ENCODE measurements around the gene S1PR3. TPM values are rescaled to one million over a fixed set of nuclear protein-coding genes. Genes with fewer than 3 reads are reported as not detected.

S1PR3 gene
- total and polyA plus RNA-seq, 4 donors, result 21.2 to 33.2 (median 23.8) TPM

DNA sequence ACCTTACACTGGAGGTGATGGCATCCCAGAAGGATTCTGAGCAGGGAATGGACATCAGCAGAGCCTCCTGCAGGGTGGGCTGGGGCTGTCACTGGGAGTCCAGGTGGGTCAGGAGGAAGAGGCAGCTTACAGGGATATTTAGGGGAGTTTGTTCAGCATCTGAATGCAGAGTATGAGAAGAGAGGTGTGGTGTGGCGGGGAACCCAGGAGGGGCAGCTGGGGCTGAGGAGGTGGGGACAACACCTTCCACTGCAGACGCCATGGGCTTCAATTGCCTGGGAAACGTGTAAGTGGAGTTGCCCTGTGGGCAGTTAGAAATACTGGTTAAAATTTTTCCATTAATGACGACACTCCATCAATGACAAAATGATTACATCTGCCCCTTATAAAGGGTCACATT lies 33.5 kb downstream of the S1PR3 start:
- no peak for DNase-seq (ENCODE audit: low read depth in 4 of 6, low spot score in 6 of 6)
- WGBS (ENCODE audit: insufficient coverage), result no CpG with 5 or more reads among the region's 4 CpGs
- H3K9me3 ChIP-seq (ENCODE audit: control insufficient read depth, insufficient read depth, low read length), result peaks cover 4% of the 10 kb centered on the region
- no peaks in the 10 kb centered on the region for H3K27me3 ChIP-seq (ENCODE audit: control insufficient read depth, insufficient read depth, low read length)
- no peak overlapping the region for H3K27ac ChIP-seq (ENCODE audit: low read depth, low read length)
- peaks cover 17% of the 10 kb centered on the region for H3K36me3 ChIP-seq (ENCODE audit: control insufficient read depth, insufficient read depth, low read length)
- no peak overlapping the region for H3K4me3 ChIP-seq (ENCODE audit: low read depth, low read length)
- no peaks in the 10 kb centered on the region for H3K4me1 ChIP-seq (ENCODE audit: control insufficient read depth, insufficient read depth, low read length)

DNA sequence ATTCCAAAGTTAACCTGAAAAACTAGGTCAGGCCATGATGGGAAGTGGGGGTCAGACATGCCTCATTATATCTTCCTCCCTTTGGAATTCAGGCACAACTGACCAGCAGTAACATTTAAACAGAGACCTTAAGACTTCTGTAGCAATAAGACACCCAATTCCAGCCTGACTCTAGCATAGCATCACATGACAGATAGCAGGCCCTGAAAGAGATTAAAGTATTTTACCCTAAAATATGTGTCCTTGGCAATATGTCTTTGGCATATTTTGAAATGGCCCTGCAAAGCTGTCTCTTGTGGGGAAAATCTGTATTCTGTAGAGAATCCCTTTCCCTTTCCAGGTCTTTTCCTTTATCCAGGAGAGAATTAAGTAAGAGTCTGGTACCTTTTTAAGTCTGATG lies 34.3 kb downstream of the S1PR3 start:
- H3K27ac ChIP-seq (ENCODE audit: low read depth, low read length), result no peak overlapping the region
- peaks cover 5% of the 10 kb centered on the region for H3K9me3 ChIP-seq (ENCODE audit: control insufficient read depth, insufficient read depth, low read length)
- no peaks in the 10 kb centered on the region for H3K4me1 ChIP-seq (ENCODE audit: control insufficient read depth, insufficient read depth, low read length)
- no peak for DNase-seq (ENCODE audit: low read depth in 4 of 6, low spot score in 6 of 6)
- H3K27me3 ChIP-seq (ENCODE audit: control insufficient read depth, insufficient read depth, low read length), result no peaks in the 10 kb centered on the region
- peaks cover 11% of the 10 kb centered on the region for H3K36me3 ChIP-seq (ENCODE audit: control insufficient read depth, insufficient read depth, low read length)
- H3K4me3 ChIP-seq (ENCODE audit: low read depth, low read length), result no peak overlapping the region

DNA sequence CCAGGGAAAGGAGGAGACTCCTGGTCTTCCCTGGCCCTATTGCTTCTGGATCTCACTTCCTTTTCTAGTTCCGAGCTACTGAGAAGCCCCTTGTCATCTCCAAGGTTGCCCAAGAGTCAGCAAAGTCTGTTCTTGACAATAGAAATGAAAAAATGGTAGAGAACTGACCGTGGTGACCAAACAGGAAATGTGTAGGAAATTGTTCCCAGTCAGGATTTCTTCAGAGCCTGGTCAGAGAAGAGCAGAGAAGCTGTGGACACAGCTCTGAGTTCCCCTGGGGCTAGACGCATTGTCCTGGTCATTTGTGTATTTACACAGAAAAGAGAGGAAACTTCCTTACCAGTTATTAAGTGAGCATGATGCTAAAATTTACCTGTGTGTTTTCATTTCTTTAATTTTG lies 35.6 kb downstream of the S1PR3 start:
- DNase-seq (ENCODE audit: low read depth in 4 of 6, low spot score in 6 of 6), result no peak
- WGBS (ENCODE audit: insufficient coverage), result 76% methylated on average over 2 of the region's 3 CpGs
- Histone ChIP-seq H3K36me3 (ENCODE audit: control insufficient read depth, insufficient read depth, low read length) (peaks cover 8% of the 10 kb centered on the region), H3K4me1 (ENCODE audit: control insufficient read depth, insufficient read depth, low read length) (no peaks in the 10 kb centered on the region), H3K9me3 (ENCODE audit: control insufficient read depth, insufficient read depth, low read length) (peaks cover 5% of the 10 kb centered on the region), H3K27ac (ENCODE audit: low read depth, low read length) (no peak overlapping the region), H3K27me3 (ENCODE audit: control insufficient read depth, insufficient read depth, low read length) (no peaks in the 10 kb centered on the region), H3K4me3 (ENCODE audit: low read depth, low read length) (no peak overlapping the region)

DNA sequence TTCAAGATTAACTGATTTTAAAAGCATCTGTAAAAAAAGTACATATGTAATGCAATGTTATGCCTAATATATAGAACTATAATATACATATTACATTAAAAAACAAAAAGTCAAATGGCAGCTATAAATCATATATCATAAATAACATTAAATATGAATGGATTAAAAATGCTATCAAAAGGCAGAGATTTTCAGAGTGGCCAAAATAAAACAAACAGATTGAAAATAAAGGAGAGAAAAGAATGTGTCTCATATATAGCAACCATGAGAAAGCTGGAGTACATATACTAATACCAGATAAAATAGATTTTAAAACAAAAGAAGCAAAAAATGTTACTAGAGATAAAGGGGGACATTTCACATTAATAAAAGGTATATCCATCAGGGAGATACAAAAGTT lies 38.5 kb downstream of the S1PR3 start:
- no peak overlapping the region for H3K4me3 ChIP-seq (ENCODE audit: low read depth, low read length)
- H3K4me1 ChIP-seq (ENCODE audit: control insufficient read depth, insufficient read depth, low read length), result no peaks in the 10 kb centered on the region
- no peaks in the 10 kb centered on the region for H3K27me3 ChIP-seq (ENCODE audit: control insufficient read depth, insufficient read depth, low read length)
- peaks cover 3% of the 10 kb centered on the region for H3K36me3 ChIP-seq (ENCODE audit: control insufficient read depth, insufficient read depth, low read length)
- DNase-seq (ENCODE audit: low read depth in 4 of 6, low spot score in 6 of 6), result no peak
- no peak overlapping the region for H3K27ac ChIP-seq (ENCODE audit: low read depth, low read length)
- H3K9me3 ChIP-seq (ENCODE audit: control insufficient read depth, insufficient read depth, low read length), result peaks cover 5% of the 10 kb centered on the region

DNA sequence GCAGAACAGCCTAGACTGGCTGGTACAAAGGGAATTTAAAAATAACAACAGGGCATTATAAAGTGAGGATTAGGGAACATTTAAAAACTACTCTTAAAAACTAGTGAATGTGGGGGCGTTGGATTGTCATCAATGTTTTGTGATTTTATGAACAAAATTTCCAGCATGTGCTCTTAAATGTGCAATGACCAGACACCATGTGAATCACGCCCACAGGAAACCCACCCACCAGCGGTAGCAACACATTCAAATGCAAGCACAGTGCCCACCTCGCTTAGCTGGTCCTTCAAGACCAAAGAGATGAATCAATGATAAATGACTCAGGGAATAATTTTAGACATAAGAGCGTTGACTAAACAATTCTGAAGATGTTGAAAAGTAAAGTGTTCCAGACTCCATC lies 40.9 kb downstream of the S1PR3 start:
- WGBS (ENCODE audit: insufficient coverage), result no CpG with 5 or more reads among the region's 5 CpGs
- no peak overlapping the region for H3K27ac ChIP-seq (ENCODE audit: low read depth, low read length)
- no peaks in the 10 kb centered on the region for H3K36me3 ChIP-seq (ENCODE audit: control insufficient read depth, insufficient read depth, low read length)
- DNase-seq (ENCODE audit: low read depth in 4 of 6, low spot score in 6 of 6), result no peak
- peaks cover 5% of the 10 kb centered on the region for H3K9me3 ChIP-seq (ENCODE audit: control insufficient read depth, insufficient read depth, low read length)
- H3K27me3 ChIP-seq (ENCODE audit: control insufficient read depth, insufficient read depth, low read length), result no peaks in the 10 kb centered on the region
- H3K4me3 ChIP-seq (ENCODE audit: low read depth, low read length), result no peak overlapping the region
- no peaks in the 10 kb centered on the region for H3K4me1 ChIP-seq (ENCODE audit: control insufficient read depth, insufficient read depth, low read length)

DNA sequence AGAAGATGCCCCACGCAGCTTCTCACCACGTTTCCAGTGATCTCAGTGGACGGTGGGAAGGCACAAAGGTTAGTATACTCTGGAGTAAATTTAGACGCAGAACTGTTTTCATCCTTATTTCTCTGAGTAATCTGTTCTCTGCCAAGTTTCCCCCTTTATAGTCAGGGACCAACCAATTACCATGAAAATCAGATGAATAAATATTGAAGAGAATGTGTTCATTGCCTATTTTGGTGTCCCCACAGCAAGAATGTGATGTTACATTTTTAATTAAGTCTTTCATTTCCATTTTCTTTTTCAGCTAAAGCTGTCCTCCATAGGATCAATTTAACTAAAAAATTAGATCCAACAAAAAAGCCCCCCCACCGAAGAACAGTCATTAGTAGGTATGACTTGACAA lies 41.4 kb downstream of the S1PR3 start:
- Histone ChIP-seq H3K4me1 (ENCODE audit: control insufficient read depth, insufficient read depth, low read length) (peaks cover 2% of the 10 kb centered on the region), H3K9me3 (ENCODE audit: control insufficient read depth, insufficient read depth, low read length) (peaks cover 5% of the 10 kb centered on the region), H3K4me3 (ENCODE audit: low read depth, low read length) (no peak overlapping the region), H3K27ac (ENCODE audit: low read depth, low read length) (no peak overlapping the region), H3K27me3 (ENCODE audit: control insufficient read depth, insufficient read depth, low read length) (no peaks in the 10 kb centered on the region), H3K36me3 (ENCODE audit: control insufficient read depth, insufficient read depth, low read length) (peaks cover under 1% of the 10 kb centered on the region)
- peak in 1 of 6 donors; percentile 63 for DNase-seq (ENCODE audit: low read depth in 4 of 6, low spot score in 6 of 6)
- no CpG with 5 or more reads among the region's 5 CpGs for WGBS (ENCODE audit: insufficient coverage)

DNA sequence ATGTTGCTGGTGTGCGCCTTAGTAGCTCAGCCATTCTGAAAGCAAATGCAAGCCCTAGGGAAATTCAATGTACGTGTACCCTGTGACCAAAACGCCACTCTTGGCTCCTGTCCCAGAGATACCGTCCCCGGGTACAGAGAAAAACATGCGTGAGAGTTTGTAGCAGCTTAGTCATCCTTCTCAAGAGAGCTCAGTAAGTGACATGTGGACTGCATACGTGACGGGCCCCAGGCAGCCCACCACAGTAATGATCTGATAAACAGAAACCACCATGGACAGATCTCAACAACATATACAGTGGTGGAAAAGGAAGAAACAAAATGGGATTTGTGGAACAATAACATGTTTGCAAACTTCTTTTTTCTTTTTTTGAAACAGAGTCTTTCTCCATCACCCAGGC lies 45.1 kb downstream of the S1PR3 start:
- peaks cover 7% of the 10 kb centered on the region for H3K4me1 ChIP-seq (ENCODE audit: control insufficient read depth, insufficient read depth, low read length)
- H3K9me3 ChIP-seq (ENCODE audit: control insufficient read depth, insufficient read depth, low read length), result no peaks in the 10 kb centered on the region
- no peak for DNase-seq (ENCODE audit: low read depth in 4 of 6, low spot score in 6 of 6)
- peaks cover 5% of the 10 kb centered on the region for H3K36me3 ChIP-seq (ENCODE audit: control insufficient read depth, insufficient read depth, low read length)
- H3K27me3 ChIP-seq (ENCODE audit: control insufficient read depth, insufficient read depth, low read length), result no peaks in the 10 kb centered on the region
- no peak overlapping the region for H3K27ac ChIP-seq (ENCODE audit: low read depth, low read length)
- no peak overlapping the region for H3K4me3 ChIP-seq (ENCODE audit: low read depth, low read length)
- 73% methylated on average over 6 of the region's 8 CpGs for WGBS (ENCODE audit: insufficient coverage)

DNA sequence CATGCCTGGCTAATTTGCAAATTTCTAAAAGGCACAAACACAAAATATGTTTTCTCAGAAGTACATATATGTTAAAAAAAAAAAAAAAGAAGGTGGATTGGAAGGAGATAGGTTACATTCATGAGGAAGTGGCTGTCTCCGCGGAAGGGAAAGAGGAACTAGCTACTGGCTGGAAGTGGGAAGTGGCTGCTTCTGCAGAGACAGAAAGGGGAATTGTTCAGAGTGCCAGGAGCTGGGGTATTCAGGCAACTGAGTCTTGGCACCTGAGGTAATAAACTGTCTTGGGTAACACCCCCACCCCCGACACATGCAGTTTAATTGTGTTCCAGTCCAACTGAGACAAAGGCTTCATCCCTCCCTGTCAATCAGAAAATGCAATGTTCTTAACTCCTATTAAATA lies 45.6 kb downstream of the S1PR3 start:
- H3K36me3 ChIP-seq (ENCODE audit: control insufficient read depth, insufficient read depth, low read length), result peaks cover 5% of the 10 kb centered on the region
- H3K27ac ChIP-seq (ENCODE audit: low read depth, low read length), result no peak overlapping the region
- H3K27me3 ChIP-seq (ENCODE audit: control insufficient read depth, insufficient read depth, low read length), result no peaks in the 10 kb centered on the region
- no peak for DNase-seq (ENCODE audit: low read depth in 4 of 6, low spot score in 6 of 6)
- 54% methylated on average over 3 of the region's 3 CpGs for WGBS (ENCODE audit: insufficient coverage)
- H3K4me1 ChIP-seq (ENCODE audit: control insufficient read depth, insufficient read depth, low read length), result peaks cover 7% of the 10 kb centered on the region
- no peak overlapping the region for H3K4me3 ChIP-seq (ENCODE audit: low read depth, low read length)
- no peaks in the 10 kb centered on the region for H3K9me3 ChIP-seq (ENCODE audit: control insufficient read depth, insufficient read depth, low read length)

DNA sequence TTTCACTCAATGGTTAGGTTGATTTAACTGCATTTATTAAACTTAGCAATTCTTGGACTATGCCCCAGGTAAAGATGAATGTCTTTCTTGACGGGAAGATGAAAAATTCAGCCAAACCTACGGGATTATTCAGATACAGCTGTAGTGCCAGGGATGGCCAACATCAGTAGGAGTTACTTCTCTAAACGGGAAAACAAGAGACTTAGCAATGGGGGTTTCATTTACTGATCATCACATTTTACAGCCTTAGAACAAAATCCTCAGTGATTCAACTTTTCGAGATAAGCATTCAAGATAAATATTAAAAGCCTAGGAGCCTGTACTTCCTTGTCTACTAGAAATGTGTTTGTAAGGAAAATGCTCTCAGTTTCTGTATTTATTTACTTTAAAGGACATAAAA lies 46.1 kb downstream of the S1PR3 start:
- no peaks in the 10 kb centered on the region for H3K9me3 ChIP-seq (ENCODE audit: control insufficient read depth, insufficient read depth, low read length)
- H3K4me3 ChIP-seq (ENCODE audit: low read depth, low read length), result no peak overlapping the region
- no peak overlapping the region for H3K27ac ChIP-seq (ENCODE audit: low read depth, low read length)
- no peaks in the 10 kb centered on the region for H3K27me3 ChIP-seq (ENCODE audit: control insufficient read depth, insufficient read depth, low read length)
- no peak for DNase-seq (ENCODE audit: low read depth in 4 of 6, low spot score in 6 of 6)
- H3K36me3 ChIP-seq (ENCODE audit: control insufficient read depth, insufficient read depth, low read length), result peaks cover 5% of the 10 kb centered on the region
- H3K4me1 ChIP-seq (ENCODE audit: control insufficient read depth, insufficient read depth, low read length), result peaks cover 7% of the 10 kb centered on the region
- WGBS (ENCODE audit: insufficient coverage), result 100% methylated on average over 1 of the region's 4 CpGs

DNA sequence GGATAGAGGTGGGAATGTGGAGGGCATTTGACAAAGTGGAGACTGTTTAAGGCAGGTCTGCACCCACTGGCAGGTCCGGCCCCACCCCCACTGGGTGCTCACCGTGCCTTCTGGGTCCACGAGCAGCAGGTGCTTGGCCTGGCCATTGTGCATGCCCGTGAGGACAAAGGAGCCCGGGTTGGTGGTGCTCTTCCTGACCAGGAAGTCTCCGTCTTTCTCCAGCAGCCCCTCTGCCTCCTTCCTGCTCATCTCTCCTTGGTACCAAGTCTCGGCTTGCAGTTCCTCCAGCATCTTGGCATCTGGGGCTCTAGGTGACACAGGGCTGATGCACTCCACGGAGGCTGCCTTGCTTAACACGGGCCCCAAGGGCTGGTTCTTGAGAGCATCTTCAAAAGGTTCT lies 46.6 kb downstream of the S1PR3 start:
- peaks cover 5% of the 10 kb centered on the region for H3K36me3 ChIP-seq (ENCODE audit: control insufficient read depth, insufficient read depth, low read length)
- peaks cover 7% of the 10 kb centered on the region for H3K4me1 ChIP-seq (ENCODE audit: control insufficient read depth, insufficient read depth, low read length)
- no peak overlapping the region for H3K27ac ChIP-seq (ENCODE audit: low read depth, low read length)
- H3K27me3 ChIP-seq (ENCODE audit: control insufficient read depth, insufficient read depth, low read length), result no peaks in the 10 kb centered on the region
- no peak overlapping the region for H3K4me3 ChIP-seq (ENCODE audit: low read depth, low read length)
- DNase-seq (ENCODE audit: low read depth in 4 of 6, low spot score in 6 of 6), result no peak
- WGBS (ENCODE audit: insufficient coverage), result 91% methylated on average over 8 of the region's 9 CpGs
- H3K9me3 ChIP-seq (ENCODE audit: control insufficient read depth, insufficient read depth, low read length), result no peaks in the 10 kb centered on the region

Data from spinal cord (tissue), 10 donors.